HepG2 (cell line): ENCODE results near the gene PIGC. TPM values are rescaled to one million over a fixed set of nuclear protein-coding genes. Genes with fewer than 3 reads are reported as not detected.

Experiments
- ATF4 ChIP-seq, 2 experiments: fragments of 450-650 bp in 1 of 2; sonication (generic) in 1 of 2; formaldehyde crosslinking; IDR thresholded peaks; 2 replicates each; pipeline versions ENCODE4 v1.5.0 to v1.8.0; 2020 to 2022; ENCODE audit warnings: mild to moderate bottlenecking in 1 of 2, missing genetic modification reagents in 1 of 2
- CBX1 ChIP-seq: IDR thresholded peaks from one replicate; pipeline ENCODE4 v1.6.1; 2016; ENCODE audit warnings: antibody characterized with exemption, low read depth
- ETV5 ChIP-seq: IDR thresholded peaks from 2 replicates; pipeline ENCODE4 v1.6.1; 2018; ENCODE audit warnings: missing biosample characterization, missing genetic modification reagents, inconsistent platforms, borderline replicate concordance
- FOXC1 ChIP-seq: sonication (generic); formaldehyde crosslinking; IDR thresholded peaks from 2 replicates; pipeline ENCODE4 v1.8.0; 2022; ENCODE audit warnings: mild to moderate bottlenecking, missing genetic modification reagents, borderline replicate concordance
- HOXD1 ChIP-seq: sonication (generic); formaldehyde crosslinking; IDR thresholded peaks from 2 replicates; pipeline ENCODE4 v1.5.0; 2020; ENCODE audit warnings: missing genetic modification reagents
- JUN ChIP-seq: sonication (generic); formaldehyde crosslinking; IDR thresholded peaks from 2 replicates; pipeline ENCODE4 v1.4.0; 2020; ENCODE audit warnings: mild to moderate bottlenecking, missing genetic modification reagents
- MAX ChIP-seq: IDR thresholded peaks from 2 replicates; pipeline ENCODE4 v1.6.1; 2012; ENCODE audit warnings: inconsistent platforms
- MTA3 ChIP-seq: sonication (generic); formaldehyde crosslinking; IDR thresholded peaks from 2 replicates; pipeline ENCODE4 v1.4.0; 2020; ENCODE audit warnings: missing genetic modification reagents
- MXD3 ChIP-seq: IDR thresholded peaks from 2 replicates; pipeline ENCODE4 v1.6.1; 2016; ENCODE audit warnings: mild to moderate bottlenecking, missing biosample characterization, missing genetic modification reagents
- MZF1 ChIP-seq: sonication (generic); formaldehyde crosslinking; IDR thresholded peaks from 2 replicates; pipeline ENCODE4 v1.8.1; 2023; ENCODE audit warnings: mild to moderate bottlenecking, missing genetic modification reagents, borderline replicate concordance
- RFX1 ChIP-seq: fragments of 450-650 bp; IDR thresholded peaks from 2 replicates; pipeline ENCODE4 v1.6.1; 2017
- SMAD9 ChIP-seq: sonication (generic); formaldehyde crosslinking; IDR thresholded peaks from 2 replicates; pipeline ENCODE4 v1.5.1; 2020; ENCODE audit warnings: mild to moderate bottlenecking, missing genetic modification reagents
- SMARCE1 ChIP-seq: fragments of 450-650 bp; IDR thresholded peaks from 2 replicates; pipeline ENCODE4 v1.6.1; 2017; ENCODE audit warnings: borderline replicate concordance
- TRIM22 ChIP-seq: fragments of 450-650 bp; IDR thresholded peaks from 2 replicates; pipeline ENCODE4 v1.6.1; 2017
- USF2 ChIP-seq, 2 experiments: sonication (generic) in 1 of 2; formaldehyde crosslinking in 1 of 2; IDR thresholded peaks; 2 replicates each; pipeline versions ENCODE4 v1.5.1 to v1.6.1; 2011 to 2020; ENCODE audit warnings: borderline replicate concordance in 1 of 2, low read depth in 1 of 2, low read length in 1 of 2, mild to moderate bottlenecking in 1 of 2, missing genetic modification reagents in 1 of 2, moderate library complexity in 1 of 2
- ZNF280D ChIP-seq: sonication (generic); formaldehyde crosslinking; IDR thresholded peaks from 2 replicates; pipeline ENCODE4 v1.5.1; 2020; ENCODE audit warnings: mild to moderate bottlenecking, missing genetic modification reagents
- ZNF350 ChIP-seq: sonication (generic); formaldehyde crosslinking; IDR thresholded peaks from 2 replicates; pipeline ENCODE4 v1.4.0; 2020; ENCODE audit warnings: mild to moderate bottlenecking, low read depth, missing genetic modification reagents, borderline replicate concordance
- ZNF556 ChIP-seq: sonication (generic); formaldehyde crosslinking; IDR thresholded peaks from 2 replicates; pipeline ENCODE4 v1.4.0; 2020; ENCODE audit warnings: mild to moderate bottlenecking, missing genetic modification reagents, borderline replicate concordance
- ZNF614 ChIP-seq: IDR thresholded peaks from 2 replicates; pipeline ENCODE4 v1.6.1; 2018; ENCODE audit warnings: missing biosample characterization, missing genetic modification reagents, inconsistent platforms, borderline replicate concordance
- ZNF615 ChIP-seq: sonication (generic); formaldehyde crosslinking; IDR thresholded peaks from 2 replicates; pipeline ENCODE4 v1.5.0; 2020; ENCODE audit warnings: mild to moderate bottlenecking, missing genetic modification reagents, borderline replicate concordance
- ZNF746 ChIP-seq: sonication (generic); formaldehyde crosslinking; IDR thresholded peaks from 2 replicates; pipeline ENCODE4 v1.8.0; 2022; ENCODE audit warnings: mild to moderate bottlenecking, missing genetic modification reagents
- polyA plus RNA-seq, 8 experiments: library from polyadenylated mRNA; depleted of rRNA in 3 of 8; stranded (reverse) in 7 of 8; unstranded in 1 of 8; fragments of >200 nt; fragmentation: Illumina TruSeq in 4 of 8; extraction: Trizol in 4 of 8; gene quantifications; 2 replicates each; pipeline versions ENCODE4 v1.2.1 to v1.2.3, GENCODE V29; 2011 to 2016; ENCODE audit warnings: low read depth in 4 of 8, missing spikeins in 1 of 8, mixed read lengths in 1 of 8; ENCODE audit not compliant: insufficient read depth in 1 of 8
- total RNA-seq, 5 experiments: library from RNA; depleted of rRNA; stranded (reverse); fragments of >200 nt; fragmentation: Illumina TruSeq; extraction: Trizol; gene quantifications; 2 replicates each; pipeline ENCODE4 v1.2.3, GENCODE V29; 2016; ENCODE audit warnings: low read depth in 1 of 5

Gene PIGC
- total and polyA plus RNA-seq, 2 of the 13 experiments (the other 11 are each of a cell fraction or from before 2014, with no cell fraction given), result 26.7 to 29.5 TPM

- TF ChIP-seq ATF4 (CRISPR knock-in tag; IDR thresholded peaks at IDR 0.05), result 0 out of 4 replicates have a peak, but pooled peaks of 1 of the 2 experiments have one; percentile 31
- TF ChIP-seq JUN (CRISPR knock-in tag), result no peak
- 0 out of 2 replicates have a peak, but pooled peaks have one; percentile 41 for TF ChIP-seq ZNF556
- TF ChIP-seq SMAD9 (CRISPR knock-in tag), result no peak
- no peak for TF ChIP-seq MXD3 (CRISPR knock-in tag)
- no peak for TF ChIP-seq RFX1
- TF ChIP-seq ZNF350 (CRISPR knock-in tag), result no peak
- no peak for TF ChIP-seq MZF1 (CRISPR knock-in tag)
- no peak; the same call in 1 of the 2 replicates for TF ChIP-seq ZNF615 (CRISPR knock-in tag)
- TF ChIP-seq MTA3, result no peak
- no peak for TF ChIP-seq USF2 (IDR thresholded peaks at IDR 0.05; ENCODE audit: low read depth, low read length)
- TF ChIP-seq USF2 (CRISPR knock-in tag; IDR thresholded peaks at IDR 0.05; ENCODE audit: borderline replicate concordance), result no peak
- peak; percentile 30; the same call in 1 of the 2 replicates for TF ChIP-seq HOXD1
- no peak for TF ChIP-seq MAX
- TF ChIP-seq TRIM22, result no peak
- TF ChIP-seq ETV5 (CRISPR knock-in tag), result peak; percentile 62; the same call in 1 of the 2 replicates
- no peak for TF ChIP-seq ZNF280D (CRISPR knock-in tag)
- no peak for TF ChIP-seq ZNF746 (CRISPR knock-in tag)
- no peak for TF ChIP-seq FOXC1
- peak; percentile 44; the same call in 1 of the 2 replicates for TF ChIP-seq ZNF614 (CRISPR knock-in tag)
- no peak for TF ChIP-seq CBX1
- TF ChIP-seq SMARCE1, result 0 out of 2 replicates have a peak, but pooled peaks have one; percentile 57
Observed at GRCh38 chr1:172470149-172470548, 26.3 kb upstream of the PIGC start (continued).
